ENCODE results near the gene PKP4.

PKP4 gene

DNA sequence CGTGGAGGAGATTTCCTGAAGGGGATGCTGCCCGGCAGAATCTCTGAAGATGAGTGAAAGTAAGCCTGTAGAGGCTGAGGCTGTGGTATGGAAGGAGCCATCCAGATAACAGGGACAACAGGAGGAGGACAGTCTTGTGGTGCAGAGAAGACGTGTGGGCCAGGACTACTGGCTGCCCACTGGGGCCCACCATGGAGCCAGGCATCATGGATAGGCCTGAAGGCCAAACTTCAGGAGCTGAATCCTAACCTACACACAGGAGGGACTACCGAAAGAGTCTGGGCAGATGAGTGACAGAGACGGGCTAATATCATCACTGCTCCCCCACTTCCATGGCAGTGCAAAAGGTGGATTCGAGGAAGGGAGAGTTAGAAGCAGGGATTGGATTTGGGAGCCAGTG lies 207.0 kb downstream of the PKP4 start:
- Mint-ChIP-seq H3K9me3 (no peaks in the 10 kb centered on the region), H3K27me3 (no peaks in the 10 kb centered on the region), H3K36me3 (peaks cover 14% of the 10 kb centered on the region), H3K4me1 (no peaks in the 10 kb centered on the region), H3K4me3 (no peak overlapping the region), H3K27ac (no peak overlapping the region)
- CTCF ChIA-PET = no interaction called here
- DNase-seq = no peak

DNA sequence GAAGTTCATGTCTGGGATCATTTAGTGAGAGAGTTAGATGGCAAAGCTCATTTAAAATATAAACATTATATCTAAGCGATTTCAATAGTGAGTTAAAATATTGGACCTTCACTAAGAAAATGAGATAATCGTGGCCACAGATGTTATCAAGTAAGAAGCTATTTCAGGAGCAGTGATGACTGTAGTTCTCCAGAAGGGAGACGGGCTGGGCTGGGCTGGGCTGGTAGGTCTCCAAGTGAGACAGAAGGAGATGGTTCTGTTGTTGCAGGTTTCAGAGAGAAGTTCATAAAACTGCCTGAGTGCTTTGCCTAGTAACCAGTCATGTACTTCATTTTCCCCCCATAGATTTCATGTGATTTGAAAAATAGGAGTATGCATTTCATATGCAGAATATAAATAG lies 208.2 kb downstream of the PKP4 start:
- Mint-ChIP-seq H3K27me3 (no peaks in the 10 kb centered on the region), H3K27ac (no peak overlapping the region), H3K4me1 (no peaks in the 10 kb centered on the region), H3K4me3 (no peak overlapping the region), H3K36me3 (peaks cover 17% of the 10 kb centered on the region), H3K9me3 (no peaks in the 10 kb centered on the region)
- CTCF ChIA-PET = no interaction called here
- no peak for DNase-seq

DNA sequence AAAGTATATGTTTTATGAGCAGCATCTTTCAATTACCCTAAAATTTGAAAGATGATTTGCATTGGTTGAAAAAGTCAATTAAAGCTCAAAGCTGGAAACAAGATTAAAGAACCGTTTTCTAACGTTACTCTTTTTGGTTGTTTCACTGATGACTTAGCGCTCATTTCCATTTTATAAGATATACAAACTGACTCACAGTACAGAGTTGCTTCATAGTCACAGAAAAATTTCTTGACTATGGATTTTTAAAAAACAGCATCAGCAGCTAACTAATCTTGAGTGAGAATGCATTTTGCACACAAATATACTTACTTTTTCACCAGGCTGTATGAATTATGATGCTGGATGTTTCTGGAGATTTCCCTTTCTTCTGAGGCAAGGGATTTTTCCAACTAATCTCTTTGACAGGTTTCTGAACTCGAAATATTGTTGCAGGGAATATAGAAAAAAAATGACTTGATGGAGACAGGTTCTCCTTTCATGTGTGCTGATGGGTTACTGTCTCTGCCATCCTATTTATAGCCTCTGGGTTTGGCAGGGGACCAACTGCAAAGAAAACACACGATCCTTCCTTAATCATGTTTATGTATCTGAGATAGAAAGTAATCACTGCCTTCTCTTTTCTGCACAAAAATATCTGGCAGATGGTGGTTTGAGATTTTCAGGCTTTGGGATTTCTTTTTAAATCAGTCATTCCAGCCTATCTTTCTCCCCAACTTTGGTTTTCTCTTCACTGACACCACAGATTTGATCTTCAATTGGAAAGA lies 209.0 kb downstream of the PKP4 start:
- Mint-ChIP-seq H3K4me3 (no peak overlapping the region), H3K27ac (no peak overlapping the region), H3K27me3 (no peaks in the 10 kb centered on the region), H3K9me3 (no peaks in the 10 kb centered on the region), H3K4me1 (no peaks in the 10 kb centered on the region), H3K36me3 (peaks cover 17% of the 10 kb centered on the region)
- DNase-seq = no peak
- CTCF ChIA-PET = no interaction called here

DNA sequence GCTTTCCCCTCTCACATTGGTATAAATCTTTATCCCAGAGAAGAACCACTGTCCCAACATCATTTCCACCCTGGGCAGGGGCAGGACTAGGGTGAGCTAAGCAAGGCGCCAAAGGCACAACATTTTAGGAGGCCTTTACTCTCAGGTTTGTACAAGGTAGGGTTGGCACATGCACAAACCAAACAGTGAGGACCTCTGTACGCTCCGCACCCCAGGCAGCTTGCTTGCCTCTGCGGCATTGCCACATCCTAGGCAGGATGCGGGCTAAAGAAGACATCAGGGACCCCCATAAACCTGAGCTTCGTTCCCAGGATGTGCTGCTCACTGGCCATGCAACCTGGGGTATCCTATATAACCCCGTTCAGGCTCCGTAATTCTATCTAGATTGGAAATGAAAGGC lies 210.2 kb downstream of the PKP4 start:
- peaks cover 17% of the 10 kb centered on the region for H3K36me3 Mint-ChIP-seq
- no peak for DNase-seq
- no peaks in the 10 kb centered on the region for H3K27me3 Mint-ChIP-seq
- CTCF ChIA-PET = interaction anchor here (0.6 kb wide), 1 partner anchor 8 kb away, joined by 3 read pairs; no protein-coding TSS in a partner anchor
- no peak overlapping the region for H3K4me3 Mint-ChIP-seq
- no peak overlapping the region for H3K27ac Mint-ChIP-seq
- H3K4me1 Mint-ChIP-seq = no peaks in the 10 kb centered on the region
- no peaks in the 10 kb centered on the region for H3K9me3 Mint-ChIP-seq

DNA sequence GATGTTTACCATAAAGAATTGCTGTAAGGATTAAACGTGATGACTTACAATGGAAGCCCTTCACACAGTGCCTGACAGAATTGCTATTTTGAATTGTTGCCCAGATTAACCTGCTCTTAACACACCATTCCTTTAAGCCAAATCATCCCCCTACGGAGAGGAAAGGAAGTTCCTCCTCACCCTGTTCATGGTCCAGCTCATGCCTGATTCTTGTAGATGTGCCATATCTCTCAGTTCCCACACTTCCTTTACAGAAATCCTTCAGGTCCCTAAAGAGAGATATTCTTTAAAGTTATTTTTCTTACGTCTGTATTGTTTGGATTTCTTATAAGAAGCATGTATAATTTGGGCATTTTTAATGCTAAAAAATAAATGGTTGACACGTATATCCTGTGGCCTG lies 210.8 kb downstream of the PKP4 start:
- DNase-seq = no peak
- H3K4me1 Mint-ChIP-seq = no peaks in the 10 kb centered on the region
- no peak overlapping the region for H3K27ac Mint-ChIP-seq
- no peaks in the 10 kb centered on the region for H3K9me3 Mint-ChIP-seq
- no peaks in the 10 kb centered on the region for H3K27me3 Mint-ChIP-seq
- peaks cover 17% of the 10 kb centered on the region for H3K36me3 Mint-ChIP-seq
- no peak overlapping the region for H3K4me3 Mint-ChIP-seq
- CTCF ChIA-PET = interaction anchor here (0.6 kb wide), 2 partner anchors 9 to 504 kb away, joined by 3 to 5 read pairs; no protein-coding TSS in a partner anchor

DNA sequence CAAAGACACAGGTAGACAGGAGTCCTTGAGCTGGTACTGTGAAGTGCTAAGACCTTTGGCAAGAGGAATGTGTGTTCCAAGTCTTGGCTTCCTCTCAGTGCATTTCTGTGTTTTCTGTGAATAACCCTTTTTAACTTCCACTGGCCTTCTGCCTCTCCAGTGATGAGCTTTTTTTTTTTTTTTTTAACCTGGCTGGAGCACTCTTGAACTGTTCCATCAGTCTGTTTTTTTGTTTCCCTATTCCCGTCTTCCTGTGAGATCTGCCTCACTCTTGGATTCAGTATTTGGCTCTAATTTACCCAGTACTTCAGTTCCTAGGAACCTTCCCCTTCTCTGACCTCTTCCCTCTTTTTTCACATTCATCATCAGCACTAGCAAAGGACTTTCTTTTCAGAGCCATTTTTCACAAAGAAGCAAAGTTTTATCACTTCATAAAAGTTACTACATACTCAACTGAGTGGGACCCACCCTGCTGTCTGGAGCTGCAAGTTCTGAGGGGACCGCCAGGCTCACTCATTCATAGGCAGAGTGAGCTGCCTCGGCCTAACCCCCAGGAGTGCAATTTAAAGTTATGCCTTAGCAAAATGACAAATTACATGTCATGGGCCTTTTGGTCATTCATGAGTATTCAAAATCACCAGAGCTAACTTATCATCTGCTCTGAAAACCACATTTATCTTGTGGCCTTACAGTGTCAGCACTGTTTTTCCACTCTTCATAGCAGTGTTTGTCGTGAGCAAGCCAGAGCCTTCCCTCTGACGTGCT lies 211.4 kb downstream of the PKP4 start:
- H3K9me3 Mint-ChIP-seq = no peaks in the 10 kb centered on the region
- CTCF ChIA-PET = interaction anchor here (0.6 kb wide), 1 partner anchor 503 kb away, joined by 5 read pairs; no protein-coding TSS in a partner anchor
- peaks cover 17% of the 10 kb centered on the region for H3K36me3 Mint-ChIP-seq
- DNase-seq = no peak
- no peaks in the 10 kb centered on the region for H3K27me3 Mint-ChIP-seq
- no peaks in the 10 kb centered on the region for H3K4me1 Mint-ChIP-seq
- H3K27ac Mint-ChIP-seq = no peak overlapping the region
- H3K4me3 Mint-ChIP-seq = no peak overlapping the region

DNA sequence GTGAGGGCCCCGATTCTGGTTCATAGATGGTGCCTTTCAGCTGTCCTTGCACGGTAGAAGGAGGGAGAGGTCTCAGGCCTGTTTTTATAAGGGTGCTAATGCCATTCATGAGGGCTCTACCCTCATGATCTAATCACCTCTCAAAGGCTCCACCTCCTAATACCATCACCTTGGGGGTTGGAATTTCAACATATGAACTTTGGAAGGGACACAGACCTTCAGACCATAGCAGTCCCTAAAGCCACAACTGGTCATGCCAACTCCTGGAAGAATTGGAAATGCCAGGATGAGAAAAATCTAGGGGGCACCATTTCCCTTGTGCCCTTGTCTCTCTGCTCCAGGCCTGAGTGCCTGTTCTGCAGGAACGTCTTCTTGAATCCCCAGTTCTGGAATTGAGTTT lies 213.5 kb downstream of the PKP4 start:
- no peak for DNase-seq
- no peaks in the 10 kb centered on the region for H3K9me3 Mint-ChIP-seq
- H3K4me1 Mint-ChIP-seq = no peaks in the 10 kb centered on the region
- peaks cover 27% of the 10 kb centered on the region for H3K36me3 Mint-ChIP-seq
- H3K27me3 Mint-ChIP-seq = no peaks in the 10 kb centered on the region
- H3K4me3 Mint-ChIP-seq = no peak overlapping the region
- H3K27ac Mint-ChIP-seq = no peak overlapping the region
- CTCF ChIA-PET = no interaction called here

- CTCF ChIA-PET = interaction anchor here (1.2 kb wide), 1 partner anchor 10 kb away, joined by 3 read pairs; no protein-coding TSS in a partner anchor
- no peaks in the 10 kb centered on the region for H3K27me3 Mint-ChIP-seq
Observed at GRCh38 chr2:158671360-158672245, 214.9 kb downstream of the PKP4 start.

GRCh38 chr2:158676295-158676694 lies 219.5 kb downstream of the PKP4 start:
- Mint-ChIP-seq H3K36me3 (peaks cover 24% of the 10 kb centered on the region), H3K4me3 (no peak overlapping the region), H3K4me1 (no peaks in the 10 kb centered on the region), H3K27me3 (no peaks in the 10 kb centered on the region), H3K27ac (no peak overlapping the region), H3K9me3 (no peaks in the 10 kb centered on the region)
- CTCF ChIA-PET = no interaction called here
- no peak for DNase-seq

More at GRCh38 chr2:158671360-158672245, 214.9 kb downstream of the PKP4 start:
- no peak for DNase-seq
- Mint-ChIP-seq H3K4me1 (no peaks in the 10 kb centered on the region), H3K36me3 (peaks cover 27% of the 10 kb centered on the region), H3K4me3 (no peak overlapping the region), H3K27ac (no peak overlapping the region), H3K9me3 (no peaks in the 10 kb centered on the region)

DNA sequence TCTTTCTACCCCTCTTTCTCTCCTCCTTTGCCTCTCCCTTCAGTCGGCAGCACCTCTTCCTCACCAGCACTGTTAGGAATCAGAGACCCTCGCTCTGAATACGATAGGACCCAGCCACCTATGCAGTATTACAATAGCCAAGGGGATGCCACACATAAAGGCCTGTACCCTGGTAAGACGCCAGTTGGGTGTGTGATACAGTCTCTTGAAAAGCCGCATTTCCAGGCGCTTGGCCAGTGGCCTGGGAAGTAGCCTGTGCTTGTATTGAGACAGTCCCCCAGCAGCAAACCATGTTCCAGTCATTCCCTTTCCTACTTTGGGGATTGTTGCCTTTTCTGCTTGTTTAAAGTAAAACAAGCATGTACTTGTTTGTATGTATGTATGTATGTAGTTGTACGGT lies 219.9 kb downstream of the PKP4 start:
- Mint-ChIP-seq H3K36me3 (peaks cover 24% of the 10 kb centered on the region), H3K9me3 (no peaks in the 10 kb centered on the region), H3K4me1 (no peaks in the 10 kb centered on the region), H3K27ac (no peak overlapping the region), H3K27me3 (no peaks in the 10 kb centered on the region), H3K4me3 (no peak overlapping the region)
- no peak for DNase-seq
- CTCF ChIA-PET = no interaction called here

GRCh38 chr2:158677542-158677941 lies 220.8 kb downstream of the PKP4 start:
- Mint-ChIP-seq H3K27me3 (no peaks in the 10 kb centered on the region), H3K36me3 (peaks cover 24% of the 10 kb centered on the region), H3K4me3 (no peak overlapping the region), H3K27ac (no peak overlapping the region), H3K4me1 (no peaks in the 10 kb centered on the region), H3K9me3 (no peaks in the 10 kb centered on the region)
- DNase-seq = no peak
- CTCF ChIA-PET = interaction anchor here (1.4 kb wide), 1 partner anchor 9 kb away, joined by 4 read pairs; no protein-coding TSS in a partner anchor

GRCh38 chr2:158681816-158682215 lies 225.1 kb downstream of the PKP4 start:
- H3K4me3 Mint-ChIP-seq = no peak overlapping the region
- H3K9me3 Mint-ChIP-seq = no peaks in the 10 kb centered on the region
- CTCF ChIA-PET = interaction anchor here (0.7 kb wide), 1 partner anchor 10 kb away, joined by 3 read pairs; no protein-coding TSS in a partner anchor
- no peak overlapping the region for H3K27ac Mint-ChIP-seq
- H3K27me3 Mint-ChIP-seq = no peaks in the 10 kb centered on the region
- no peaks in the 10 kb centered on the region for H3K4me1 Mint-ChIP-seq
- DNase-seq = no peak
- peaks cover 8% of the 10 kb centered on the region for H3K36me3 Mint-ChIP-seq

- DNase-seq = no peak
- Mint-ChIP-seq H3K9me3 (no peaks in the 10 kb centered on the region), H3K36me3 (peaks cover 1% of the 10 kb centered on the region), H3K27me3 (peaks cover 9% of the 10 kb centered on the region), H3K27ac (no peak overlapping the region), H3K4me1 (no peaks in the 10 kb centered on the region), H3K4me3 (no peak overlapping the region)
- CTCF ChIA-PET = no interaction called here
Observed at GRCh38 chr2:158685646-158686045, 228.9 kb downstream of the PKP4 start.

DNA sequence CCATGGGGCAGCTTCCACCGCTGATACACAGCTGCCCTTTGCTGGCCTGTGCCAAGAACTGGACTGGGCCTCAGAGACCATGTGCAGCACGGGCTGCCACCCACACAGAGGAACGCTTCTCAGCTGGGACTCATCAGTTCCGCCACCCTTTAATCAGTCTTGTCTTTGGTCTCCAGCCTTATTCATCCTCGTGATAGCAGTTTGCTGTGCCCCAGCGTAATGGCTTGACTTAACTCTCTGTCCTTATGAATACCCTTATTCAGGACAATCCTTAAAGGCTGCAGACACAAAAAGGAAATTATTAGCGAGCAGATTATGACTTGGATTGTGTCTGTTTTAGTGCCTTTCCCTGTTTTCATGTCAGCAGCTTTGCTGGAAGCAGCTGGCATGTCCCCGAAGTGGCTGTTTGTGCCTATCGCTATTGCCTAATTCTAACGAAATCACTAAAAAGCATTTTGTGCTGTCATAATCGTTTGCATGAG lies 229.5 kb downstream of the PKP4 start:
- H3K36me3 Mint-ChIP-seq = no peaks in the 10 kb centered on the region
- H3K27me3 Mint-ChIP-seq = peaks cover 13% of the 10 kb centered on the region
- no peak overlapping the region for H3K27ac Mint-ChIP-seq
- no peaks in the 10 kb centered on the region for H3K9me3 Mint-ChIP-seq
- no peaks in the 10 kb centered on the region for H3K4me1 Mint-ChIP-seq
- CTCF ChIA-PET = interaction anchor here (0.8 kb wide), 1 partner anchor 8 kb away, joined by 4 read pairs; no protein-coding TSS in a partner anchor
- H3K4me3 Mint-ChIP-seq = no peak overlapping the region
- DNase-seq = no peak

Measured in activated naive CD4-positive, alpha-beta T cell treated with anti-CD3 and anti-CD28 coated beads, Interleukin-2, amount 10 ng/mL, durations not matched to agents 7 days and 5 days (primary cell).